Neural cell (in vitro differentiated cells): ENCODE measurements around the gene NTN3. TPM values are rescaled to one million over a fixed set of nuclear protein-coding genes. Genes with fewer than 3 reads are reported as not detected.

Source experiments
- H2AFZ ChIP-seq: fragments of 200-600, 300-800 bp; sonication (generic), shearing (Covaris generic); 2 replicates; pipeline ENCODE4 v1.6.0; 2014; ENCODE audit warnings: low read depth, mild to moderate bottlenecking, antibody characterized with exemption, low read length, moderate library complexity
- H3F3A ChIP-seq: fragments of 200-600 bp; shearing (Covaris generic); 2 replicates; pipeline ENCODE4 v1.6.1; 2016; ENCODE audit warnings: mild to moderate bottlenecking, moderate library complexity, mixed read lengths, antibody characterized with exemption, low read length; ENCODE audit not compliant: insufficient read depth, poor library complexity, severe bottlenecking
- H3K27ac ChIP-seq: fragments of 200-600, 300-800 bp; sonication (generic), shearing (Covaris generic); 2 replicates; pipeline ENCODE4 v1.5.1; 2014; ENCODE audit warnings: mild to moderate bottlenecking, low read length, moderate library complexity
- H3K27me3 ChIP-seq: fragments of 300-800, 200-600 bp; sonication (generic), shearing (Covaris generic); 2 replicates; pipeline ENCODE4 v1.6.0; 2014; ENCODE audit warnings: mild to moderate bottlenecking, low read depth, low read length, moderate library complexity; ENCODE audit not compliant: insufficient read depth
- H3K36me3 ChIP-seq: fragments of 300-800, 200-600 bp; sonication (generic), shearing (Covaris generic); 2 replicates; pipeline ENCODE4 v1.5.1; 2014; ENCODE audit warnings: mild to moderate bottlenecking, antibody characterized with exemption, low read length, moderate library complexity; ENCODE audit not compliant: insufficient read depth
- H3K4me2 ChIP-seq: fragments of 300-800, 200-600 bp; sonication (generic), shearing (Covaris generic); 2 replicates; pipeline ENCODE4 v1.6.0; 2014; ENCODE audit warnings: mild to moderate bottlenecking, low read length
- H3K4me3 ChIP-seq: fragments of 300-800, 200-600 bp; sonication (generic), shearing (Covaris generic); 2 replicates; pipeline ENCODE4 v1.5.1; 2014; ENCODE audit warnings: mild to moderate bottlenecking, low read length, moderate library complexity
- H3K79me2 ChIP-seq: fragments of 200-600 bp; shearing (Covaris generic); replicated peaks from 2 replicates; pipeline ENCODE4 v1.6.0; 2014; ENCODE audit warnings: mild to moderate bottlenecking, low read length, moderate library complexity; ENCODE audit not compliant: insufficient read depth
- H3K9ac ChIP-seq: fragments of 300-800, 200-600 bp; sonication (generic), shearing (Covaris generic); 2 replicates; pipeline ENCODE4 v1.6.1; 2016; ENCODE audit warnings: mild to moderate bottlenecking, low read length, mixed read lengths
- H3K9me2 ChIP-seq: fragments of 200-600 bp; shearing (Covaris generic); 2 replicates; pipeline ENCODE4 v1.6.1; 2016; ENCODE audit warnings: mild to moderate bottlenecking, low read length, mixed read lengths; ENCODE audit not compliant: insufficient read depth
- H3K9me3 ChIP-seq: fragments of 200-600, 300-800 bp; sonication (generic), shearing (Covaris generic); 2 replicates; pipeline ENCODE4 v1.6.1; 2016; ENCODE audit warnings: mild to moderate bottlenecking, mixed run types, low read length, moderate library complexity, mixed read lengths
- H4K20me1 ChIP-seq: fragments of 200-600 bp; shearing (Covaris generic); 2 replicates; pipeline ENCODE4 v1.6.1; 2016; ENCODE audit warnings: mild to moderate bottlenecking, mixed run types; ENCODE audit not compliant: insufficient read depth
- EP300 ChIP-seq: fragments of 450-650 bp; conservative IDR thresholded peaks from 2 replicates; pipeline ENCODE4 v1.6.1; 2014; ENCODE audit warnings: antibody characterized with exemption, mild to moderate bottlenecking, moderate library complexity; ENCODE audit not compliant: poor library complexity, severe bottlenecking
- EZH2 ChIP-seq: fragments of 200-600, 300-800 bp; shearing (Covaris generic), sonication (generic); IDR thresholded peaks from 2 replicates; pipeline ENCODE4 v1.6.1; 2014; ENCODE audit warnings: antibody characterized with exemption, low read length, borderline replicate concordance, mild to moderate bottlenecking; ENCODE audit not compliant: insufficient read depth, poor library complexity, severe bottlenecking
- MXI1 ChIP-seq: fragments of 450-650 bp; conservative IDR thresholded peaks from 2 replicates; pipeline ENCODE4 v1.6.1; 2014; ENCODE audit warnings: antibody characterized with exemption, mild to moderate bottlenecking; ENCODE audit not compliant: poor library complexity, severe bottlenecking
- POLR2AphosphoS5 ChIP-seq: IDR thresholded peaks from 2 replicates; pipeline ENCODE4 v1.6.1; 2012
- RAD21 ChIP-seq: fragments of 450-650 bp; conservative IDR thresholded peaks from 2 replicates; pipeline ENCODE4 v1.6.1; 2014; ENCODE audit warnings: antibody characterized with exemption, mild to moderate bottlenecking, moderate library complexity
- SMC3 ChIP-seq: fragments of 450-650 bp; conservative IDR thresholded peaks from 2 replicates; pipeline ENCODE4 v1.6.1; 2014; ENCODE audit warnings: antibody characterized with exemption, mild to moderate bottlenecking, moderate library complexity; ENCODE audit not compliant: poor library complexity
- TAF1 ChIP-seq: IDR thresholded peaks from 2 replicates; pipeline ENCODE4 v1.6.1; 2012; ENCODE audit warnings: low read depth
- polyA plus RNA-seq: library from polyadenylated mRNA; depleted of rRNA; stranded (reverse); fragments of >200 nt; gene quantifications from 2 replicates; pipeline ENCODE4 v1.2.3, GENCODE V29; 2014
- TF ChIP-seq, protein P1 (sequence below): fragments of 450-650 bp; IDR thresholded peaks from 2 replicates; pipeline ENCODE4 v1.5.1; 2014; ENCODE audit warnings: antibody characterized with exemption, mild to moderate bottlenecking, moderate library complexity; ENCODE audit not compliant: poor library complexity, severe bottlenecking
- TF ChIP-seq, protein P2 (sequence below): IDR thresholded peaks from 2 replicates; pipeline ENCODE4 v1.6.1; 2012; ENCODE audit warnings: borderline replicate concordance

Gene NTN3
- polyA plus RNA-seq, 1 donor from 2014 or later: 1.2 TPM

DNA sequence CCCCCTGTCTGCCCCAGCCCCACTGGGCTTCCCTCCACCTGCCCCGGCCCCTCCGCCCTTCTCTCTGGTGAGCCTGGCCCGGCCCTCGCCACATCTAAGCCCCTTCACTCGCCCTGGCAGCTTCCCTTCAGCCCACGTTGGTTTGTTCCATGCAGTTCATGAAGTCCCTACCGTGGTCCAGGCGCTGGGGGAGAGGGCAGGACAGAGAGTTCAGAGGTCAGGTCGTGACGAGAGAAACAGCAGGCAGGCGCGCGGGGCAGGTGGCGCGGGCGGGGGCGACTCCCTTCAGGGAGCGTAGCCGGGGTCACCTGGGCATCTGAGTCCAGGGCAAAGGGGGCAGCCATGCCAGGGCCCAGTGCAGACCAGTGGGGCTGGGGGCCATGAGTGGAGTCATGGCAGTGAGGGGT lies 20.1 kb upstream of the NTN3 start:
- Histone ChIP-seq H3K9ac (no peak overlapping the region), H3K4me3 (no peak overlapping the region), H3K27me3 (no peaks in the 10 kb centered on the region), H3K27ac (no peak overlapping the region), H3K36me3 (no peaks in the 10 kb centered on the region), H3K4me2 (no peak overlapping the region), H3F3A (no peaks in the 10 kb centered on the region), H2AFZ (no peak overlapping the region), H3K9me3 (no peaks in the 10 kb centered on the region), H3K9me2 (no peaks in the 10 kb centered on the region), H3K79me2 (no peaks in the 10 kb centered on the region), H4K20me1 (no peaks in the 10 kb centered on the region)
- TF ChIP-seq RAD21 (no peak), MXI1 (no peak), EZH2 (no peak), EP300 (no peak), SMC3 (no peak), POLR2AphosphoS5 (no peak), TAF1 (no peak)
- TF ChIP-seq, protein P1, sequence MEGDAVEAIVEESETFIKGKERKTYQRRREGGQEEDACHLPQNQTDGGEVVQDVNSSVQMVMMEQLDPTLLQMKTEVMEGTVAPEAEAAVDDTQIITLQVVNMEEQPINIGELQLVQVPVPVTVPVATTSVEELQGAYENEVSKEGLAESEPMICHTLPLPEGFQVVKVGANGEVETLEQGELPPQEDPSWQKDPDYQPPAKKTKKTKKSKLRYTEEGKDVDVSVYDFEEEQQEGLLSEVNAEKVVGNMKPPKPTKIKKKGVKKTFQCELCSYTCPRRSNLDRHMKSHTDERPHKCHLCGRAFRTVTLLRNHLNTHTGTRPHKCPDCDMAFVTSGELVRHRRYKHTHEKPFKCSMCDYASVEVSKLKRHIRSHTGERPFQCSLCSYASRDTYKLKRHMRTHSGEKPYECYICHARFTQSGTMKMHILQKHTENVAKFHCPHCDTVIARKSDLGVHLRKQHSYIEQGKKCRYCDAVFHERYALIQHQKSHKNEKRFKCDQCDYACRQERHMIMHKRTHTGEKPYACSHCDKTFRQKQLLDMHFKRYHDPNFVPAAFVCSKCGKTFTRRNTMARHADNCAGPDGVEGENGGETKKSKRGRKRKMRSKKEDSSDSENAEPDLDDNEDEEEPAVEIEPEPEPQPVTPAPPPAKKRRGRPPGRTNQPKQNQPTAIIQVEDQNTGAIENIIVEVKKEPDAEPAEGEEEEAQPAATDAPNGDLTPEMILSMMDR: no peak
- TF ChIP-seq, protein P2, sequence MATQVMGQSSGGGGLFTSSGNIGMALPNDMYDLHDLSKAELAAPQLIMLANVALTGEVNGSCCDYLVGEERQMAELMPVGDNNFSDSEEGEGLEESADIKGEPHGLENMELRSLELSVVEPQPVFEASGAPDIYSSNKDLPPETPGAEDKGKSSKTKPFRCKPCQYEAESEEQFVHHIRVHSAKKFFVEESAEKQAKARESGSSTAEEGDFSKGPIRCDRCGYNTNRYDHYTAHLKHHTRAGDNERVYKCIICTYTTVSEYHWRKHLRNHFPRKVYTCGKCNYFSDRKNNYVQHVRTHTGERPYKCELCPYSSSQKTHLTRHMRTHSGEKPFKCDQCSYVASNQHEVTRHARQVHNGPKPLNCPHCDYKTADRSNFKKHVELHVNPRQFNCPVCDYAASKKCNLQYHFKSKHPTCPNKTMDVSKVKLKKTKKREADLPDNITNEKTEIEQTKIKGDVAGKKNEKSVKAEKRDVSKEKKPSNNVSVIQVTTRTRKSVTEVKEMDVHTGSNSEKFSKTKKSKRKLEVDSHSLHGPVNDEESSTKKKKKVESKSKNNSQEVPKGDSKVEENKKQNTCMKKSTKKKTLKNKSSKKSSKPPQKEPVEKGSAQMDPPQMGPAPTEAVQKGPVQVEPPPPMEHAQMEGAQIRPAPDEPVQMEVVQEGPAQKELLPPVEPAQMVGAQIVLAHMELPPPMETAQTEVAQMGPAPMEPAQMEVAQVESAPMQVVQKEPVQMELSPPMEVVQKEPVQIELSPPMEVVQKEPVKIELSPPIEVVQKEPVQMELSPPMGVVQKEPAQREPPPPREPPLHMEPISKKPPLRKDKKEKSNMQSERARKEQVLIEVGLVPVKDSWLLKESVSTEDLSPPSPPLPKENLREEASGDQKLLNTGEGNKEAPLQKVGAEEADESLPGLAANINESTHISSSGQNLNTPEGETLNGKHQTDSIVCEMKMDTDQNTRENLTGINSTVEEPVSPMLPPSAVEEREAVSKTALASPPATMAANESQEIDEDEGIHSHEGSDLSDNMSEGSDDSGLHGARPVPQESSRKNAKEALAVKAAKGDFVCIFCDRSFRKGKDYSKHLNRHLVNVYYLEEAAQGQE: no peak

DNA sequence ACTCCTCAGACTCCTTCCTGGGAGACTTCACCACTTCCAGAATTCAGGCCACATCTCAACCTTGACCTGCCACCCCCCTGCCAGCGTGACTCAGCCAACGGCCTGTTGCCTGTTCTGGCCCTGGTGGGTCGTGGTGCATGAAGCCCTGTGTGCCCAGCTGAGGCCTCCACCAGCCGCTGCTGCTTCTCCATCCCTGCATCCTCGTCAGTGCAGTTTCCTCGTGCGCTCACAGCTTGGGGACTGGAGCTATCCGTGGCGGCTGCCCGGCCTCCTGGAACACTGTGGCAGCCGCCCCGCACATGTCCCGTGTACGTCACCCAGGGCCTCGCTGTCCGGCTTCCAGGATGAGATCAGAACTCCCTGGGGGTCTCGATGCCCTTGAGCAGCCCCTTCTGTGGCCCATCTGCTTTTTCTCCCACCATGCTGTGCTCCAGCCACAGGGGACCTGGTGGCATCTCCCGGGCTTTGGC lies 19.2 kb upstream of the NTN3 start:
- Histone ChIP-seq H3K27me3 (no peaks in the 10 kb centered on the region), H3K9me2 (no peaks in the 10 kb centered on the region), H3K36me3 (no peaks in the 10 kb centered on the region), H4K20me1 (no peaks in the 10 kb centered on the region), H3K9ac (no peak overlapping the region), H3K27ac (no peak overlapping the region), H3F3A (no peaks in the 10 kb centered on the region), H3K4me2 (no peak overlapping the region), H3K4me3 (no peak overlapping the region), H3K79me2 (no peaks in the 10 kb centered on the region), H2AFZ (no peak overlapping the region), H3K9me3 (no peaks in the 10 kb centered on the region)
- no peak for TF ChIP-seq EP300
- TF ChIP-seq RAD21: no peak
- TF ChIP-seq, protein P1: no peak
- no peak for TF ChIP-seq TAF1
- no peak for TF ChIP-seq POLR2AphosphoS5
- TF ChIP-seq SMC3: no peak
- TF ChIP-seq, protein P2: no peak
- TF ChIP-seq EZH2: no peak
- TF ChIP-seq MXI1: no peak
